HG02588 (cell line): ENCODE results near the gene MTFR2.

Experiments used
- ATAC-seq: cut with Tn5 transposase; IDR thresholded peaks from one replicate; pipeline ENCODE4 v1.9.1; 2021; ENCODE audit warnings: mild to moderate bottlenecking, moderate library complexity; ENCODE audit not compliant: unreplicated experiment

The MTFR2 gene

DNA sequence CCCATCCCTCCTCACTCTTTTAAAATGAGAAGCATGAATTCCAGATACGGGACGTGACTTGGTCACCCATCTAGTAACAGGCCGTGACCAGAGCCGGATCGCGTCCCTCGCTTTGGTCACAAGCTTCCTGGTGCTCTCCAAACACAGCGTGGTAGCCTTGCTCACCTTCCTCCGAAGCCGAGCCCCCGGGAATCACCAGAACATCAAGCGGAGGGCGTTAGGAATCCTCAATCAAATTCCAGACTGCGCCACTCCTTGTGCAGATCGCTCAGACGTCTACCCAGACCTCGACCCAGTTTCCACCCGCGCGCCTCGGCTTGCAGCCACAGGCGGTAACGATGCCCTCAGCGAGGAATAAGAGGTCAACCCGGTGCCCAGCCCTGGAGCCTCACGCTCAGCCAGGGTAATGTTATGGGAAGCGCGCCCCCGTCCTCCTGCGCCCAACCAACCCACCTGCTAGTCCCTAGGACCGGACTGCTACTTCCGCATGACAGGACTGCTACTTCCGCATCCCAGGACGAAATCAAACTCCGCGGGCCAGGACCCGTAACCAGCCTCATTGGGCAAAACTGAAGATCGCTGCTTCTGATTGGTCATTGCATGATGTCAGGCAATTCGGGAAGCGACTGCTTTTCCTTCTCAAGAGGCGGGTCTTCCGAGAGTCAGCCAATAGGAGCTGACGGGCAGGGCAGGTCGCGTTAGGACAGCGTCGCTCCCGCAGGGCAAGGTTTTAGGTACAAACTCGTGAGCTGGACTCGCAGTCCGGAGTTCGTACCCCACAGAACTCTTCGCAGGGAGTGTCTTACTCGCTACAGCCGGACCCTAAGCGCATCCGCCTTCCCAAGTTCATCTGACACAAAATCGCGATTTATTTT is at the start of gene MTFR2:
TSS of gene MTFR2 (minus strand) at position 501 of the 875 bp plus-strand sequence. CDS start 1,212 bp downstream, outside the sequence.
- peak; percentile 98 for ATAC-seq

DNA sequence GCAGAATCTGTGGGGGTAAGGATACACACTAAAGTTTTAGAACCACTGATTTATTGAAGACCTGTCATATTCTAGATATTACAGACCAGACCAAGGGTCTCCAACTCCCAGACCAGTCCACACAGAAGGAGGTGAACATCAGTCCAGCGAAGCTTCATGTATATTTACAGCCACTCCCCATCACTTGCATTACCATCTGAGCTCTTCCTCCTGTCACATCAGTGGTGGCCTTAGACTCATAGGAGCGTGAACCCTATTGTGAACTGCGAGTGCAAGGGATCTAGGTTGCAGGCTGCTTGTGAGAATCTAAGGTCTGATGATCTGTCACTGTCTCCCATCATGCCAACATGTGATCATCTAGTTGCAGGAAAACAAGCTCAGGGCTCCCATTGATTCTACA is 44.5 kb upstream of the MTFR2 start:
- no peak for ATAC-seq

DNA sequence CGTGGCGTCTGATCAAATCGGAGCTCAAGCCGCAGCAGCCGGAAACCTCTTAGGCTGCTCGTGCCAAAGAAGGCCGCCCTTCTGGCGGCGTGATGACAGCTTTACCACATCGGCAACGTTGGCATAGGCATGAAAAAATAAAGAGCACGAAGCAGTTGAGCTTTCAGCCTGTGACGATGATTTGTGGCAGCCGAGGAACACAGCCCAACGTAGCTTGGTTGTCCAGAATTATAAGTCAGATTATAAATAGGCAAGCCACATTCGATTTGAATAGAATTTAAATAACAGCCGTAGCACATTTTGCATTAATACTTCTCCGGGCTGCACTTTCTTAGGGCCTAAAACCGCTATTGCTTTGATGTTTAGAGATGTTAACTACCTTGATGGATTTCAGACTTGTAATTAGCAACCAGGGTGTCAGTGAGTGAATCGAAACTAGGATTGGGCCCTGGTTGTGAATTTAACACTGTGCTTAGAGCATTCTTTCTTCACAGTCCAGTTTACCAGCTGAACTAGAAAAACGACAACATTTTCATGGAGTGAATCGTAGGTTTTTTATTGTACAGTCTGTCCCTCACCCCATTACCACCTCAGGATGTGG is 40.4 kb upstream of the MTFR2 start:
- peak; percentile 15 for ATAC-seq

DNA sequence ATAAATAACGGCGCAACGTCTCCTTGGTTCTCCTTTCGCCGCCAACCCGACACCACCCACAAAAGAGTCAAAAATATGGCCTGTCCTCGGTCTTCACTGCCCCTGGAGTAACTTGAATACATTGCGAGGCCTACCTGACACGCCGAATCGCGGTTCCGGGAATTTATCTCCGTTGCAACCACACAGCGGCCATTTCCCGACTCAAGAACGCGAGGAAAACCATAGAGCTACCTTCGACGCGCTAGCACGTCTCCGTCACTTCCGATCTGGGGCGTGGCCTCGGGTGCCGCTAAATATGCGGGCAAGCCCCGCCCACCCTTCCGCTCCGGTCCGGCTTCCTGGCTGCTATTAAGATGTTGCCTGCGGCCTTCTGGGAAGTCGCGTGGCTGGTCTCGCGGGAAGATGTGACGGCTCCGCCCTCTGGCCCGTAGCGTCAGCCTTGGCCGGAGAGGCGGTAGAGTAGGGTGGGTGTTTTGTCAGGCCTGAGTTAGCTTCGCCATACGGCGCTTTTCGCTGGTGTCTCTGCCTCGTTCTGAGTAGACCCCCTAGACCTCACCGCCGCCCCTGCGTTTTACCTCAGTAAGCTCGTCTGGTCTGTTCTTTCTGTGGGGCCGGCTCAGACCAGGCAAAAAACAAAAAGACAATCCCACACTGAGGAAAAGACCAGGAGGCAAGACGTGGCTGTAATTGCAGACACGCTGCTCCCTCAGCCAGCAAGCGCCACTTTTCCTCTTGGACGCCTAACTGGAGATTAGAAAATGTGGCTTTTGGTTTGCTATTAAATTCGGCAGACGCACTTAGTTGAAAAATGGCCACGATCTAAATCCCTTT is 39.7 kb upstream of the MTFR2 start, which contains the start of gene BCLAF1:
TSS of gene BCLAF1 (minus strand) at position 268 of the 831 bp plus-strand sequence. CDS start 9,980 bp downstream, outside the sequence.
- peak; percentile 93 for ATAC-seq

DNA sequence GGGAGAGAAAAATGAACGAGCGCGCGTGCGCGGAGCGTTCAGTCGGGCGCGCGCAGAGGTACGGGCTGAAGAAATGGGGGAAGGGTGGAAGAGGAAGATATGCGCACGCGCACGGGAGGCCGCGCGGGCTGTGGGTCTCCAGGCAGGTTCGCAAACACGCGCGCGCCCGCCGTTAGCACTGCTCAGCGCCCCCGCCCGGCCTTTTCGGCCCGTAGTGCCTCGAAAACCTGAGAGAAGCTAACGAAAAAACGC is 39.1 kb upstream of the MTFR2 start:
- ATAC-seq, result peak; percentile 45

DNA sequence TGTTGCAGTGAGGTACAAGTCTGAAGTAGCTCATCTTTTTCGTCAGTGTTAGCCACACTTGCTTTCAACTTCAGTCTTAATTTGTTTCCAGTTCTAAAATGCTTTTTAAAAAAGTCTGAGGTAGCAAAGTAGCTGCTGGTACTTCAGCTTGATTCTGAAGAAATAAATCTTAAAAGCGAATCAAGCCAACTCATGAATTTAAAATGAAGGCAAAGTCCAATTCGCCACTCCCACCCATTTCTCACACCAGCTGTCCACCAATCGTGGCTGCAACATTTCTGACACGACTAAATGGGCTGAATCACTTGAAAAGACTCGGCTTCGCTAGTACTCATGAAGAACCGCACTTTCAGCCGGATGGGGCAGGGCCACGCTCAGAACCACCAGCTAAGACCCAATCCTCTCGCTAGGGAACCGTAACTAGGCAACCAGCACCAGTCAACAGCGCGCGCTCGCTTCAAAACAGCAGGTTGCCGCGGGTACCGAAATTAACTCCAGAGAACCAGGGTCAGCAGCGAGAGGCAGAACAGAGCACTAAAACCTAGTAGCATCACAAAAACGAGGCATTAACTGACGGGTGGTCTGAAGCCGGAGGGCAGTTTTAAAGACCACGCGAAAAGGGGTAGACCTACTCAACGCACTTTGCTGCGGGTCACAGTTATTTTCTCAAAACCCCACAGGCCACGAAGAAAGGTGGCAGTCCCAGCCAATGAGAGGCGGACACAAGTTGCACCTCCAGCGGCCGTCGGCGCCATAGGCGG is 38.6 kb upstream of the MTFR2 start:
- peak; percentile 34 for ATAC-seq

DNA sequence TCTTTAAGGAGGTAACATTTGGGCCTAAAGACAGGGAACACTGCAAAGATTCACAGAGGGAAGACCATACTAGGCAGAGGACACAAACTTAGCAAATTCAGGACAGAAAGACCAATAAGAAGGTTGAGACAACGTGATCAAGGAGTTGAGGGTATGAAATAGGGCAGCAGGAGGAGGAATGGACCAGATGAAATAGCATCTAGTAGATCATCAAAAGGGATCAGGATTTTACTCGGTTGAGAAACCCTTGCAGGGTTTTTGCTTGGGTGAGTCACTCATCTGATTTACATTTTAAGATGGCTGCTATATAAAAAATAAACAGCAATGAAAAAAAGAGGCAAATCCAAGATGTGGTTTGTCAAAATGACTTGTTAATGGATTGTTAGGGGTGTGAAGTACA is 34.8 kb upstream of the MTFR2 start:
- ATAC-seq, result no peak

DNA sequence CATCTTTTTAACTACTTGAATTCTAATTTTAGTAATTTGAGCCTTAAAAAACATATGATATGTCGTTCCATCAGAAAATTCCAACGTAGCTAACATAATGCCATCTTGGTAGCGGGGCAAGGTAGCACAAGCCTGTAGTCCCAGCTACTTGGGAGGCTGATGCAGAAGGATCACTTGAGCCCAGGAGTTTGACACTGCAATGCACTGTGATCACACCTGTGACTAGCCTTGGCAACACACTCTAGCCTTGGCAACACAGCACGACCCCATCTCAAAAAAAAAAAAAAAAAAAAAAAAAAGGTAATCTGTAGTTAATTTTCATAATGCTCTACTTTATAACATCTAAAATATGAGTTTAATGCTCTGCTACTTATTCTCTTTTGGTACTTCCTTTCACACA is 32.8 kb upstream of the MTFR2 start:
- ATAC-seq, result no peak

DNA sequence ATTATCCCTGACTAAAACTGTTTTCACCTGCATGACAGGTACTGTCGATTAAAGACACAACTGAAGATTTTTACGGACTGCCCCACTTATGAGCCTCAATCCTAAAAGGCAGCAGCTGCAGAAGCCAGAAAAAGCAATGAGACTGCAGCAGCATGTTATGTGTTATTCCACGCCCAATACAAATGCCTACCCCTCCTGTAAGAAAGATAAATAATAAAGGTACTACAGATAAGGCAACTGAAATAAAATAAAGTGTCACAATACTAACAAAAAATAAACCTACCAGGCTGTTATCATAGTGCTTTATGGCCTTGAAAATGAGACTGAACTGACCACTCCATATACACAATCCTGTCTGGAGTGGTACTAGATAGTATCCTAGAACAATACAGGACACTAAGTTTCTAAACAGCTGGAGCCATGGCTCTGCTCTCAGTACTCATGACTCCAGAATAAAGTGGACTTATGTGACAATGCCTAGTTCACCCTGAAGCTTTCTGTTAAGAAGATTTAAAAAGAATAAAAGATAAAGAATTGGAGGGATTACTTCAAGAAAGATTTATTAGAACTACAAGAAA is 30.0 kb upstream of the MTFR2 start:
- no peak for ATAC-seq

DNA sequence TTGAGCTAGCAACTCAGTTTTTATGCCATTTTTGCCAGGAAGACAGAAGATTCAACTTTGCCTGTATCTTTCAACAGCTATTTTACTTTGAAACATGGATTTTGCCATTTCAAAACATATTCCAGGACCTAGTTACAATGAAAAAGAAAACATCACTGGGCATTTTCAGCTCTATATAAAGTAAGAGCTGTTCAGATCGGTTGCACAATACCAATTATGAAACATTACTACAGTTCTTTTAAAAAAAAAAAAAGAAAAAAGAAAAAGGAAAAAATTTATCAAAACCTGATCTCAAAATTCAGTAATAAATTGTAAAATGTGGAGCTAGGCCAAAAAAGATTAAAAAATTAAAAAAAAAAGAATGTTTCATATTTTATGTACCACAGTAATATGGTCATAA is 24.0 kb upstream of the MTFR2 start:
- no peak for ATAC-seq

DNA sequence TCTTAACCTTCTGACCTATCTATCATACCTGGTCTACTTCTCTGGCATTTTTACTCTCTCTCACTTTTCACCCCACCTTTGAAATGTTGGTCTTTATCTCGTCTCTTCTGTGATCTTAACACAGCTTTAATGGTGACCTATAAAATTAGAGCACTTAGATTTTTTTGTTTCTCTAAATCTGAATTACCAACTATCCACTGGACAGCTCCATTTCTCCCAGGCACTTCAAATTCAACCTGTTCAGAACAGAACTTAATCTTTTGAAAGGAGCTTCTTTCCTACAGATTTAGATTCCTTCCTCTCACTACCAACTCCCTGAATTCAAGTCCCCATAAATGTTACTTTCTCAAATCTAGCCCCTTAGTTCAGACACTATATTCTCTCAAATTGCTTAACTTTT is 15.0 kb upstream of the MTFR2 start:
- ATAC-seq, result no peak

DNA sequence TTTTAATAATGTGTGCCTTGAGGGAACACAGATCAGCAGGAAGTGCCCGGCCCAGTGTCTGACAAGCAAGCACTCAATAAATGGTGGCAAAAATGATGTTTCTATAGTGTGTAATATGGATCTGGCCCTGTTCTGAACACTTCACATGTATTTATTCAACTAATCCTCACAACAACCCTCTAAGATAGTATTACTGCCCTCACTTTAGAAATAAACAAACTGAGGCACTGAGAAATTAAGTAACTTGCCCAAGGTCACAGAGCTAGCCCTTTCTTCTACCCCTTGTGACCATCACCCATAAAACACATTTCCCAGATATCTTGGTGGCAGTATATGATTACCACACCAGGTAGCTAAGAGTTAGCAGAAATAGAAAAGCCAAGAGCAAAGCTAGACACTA is 12.8 kb upstream of the MTFR2 start:
- no peak for ATAC-seq

DNA sequence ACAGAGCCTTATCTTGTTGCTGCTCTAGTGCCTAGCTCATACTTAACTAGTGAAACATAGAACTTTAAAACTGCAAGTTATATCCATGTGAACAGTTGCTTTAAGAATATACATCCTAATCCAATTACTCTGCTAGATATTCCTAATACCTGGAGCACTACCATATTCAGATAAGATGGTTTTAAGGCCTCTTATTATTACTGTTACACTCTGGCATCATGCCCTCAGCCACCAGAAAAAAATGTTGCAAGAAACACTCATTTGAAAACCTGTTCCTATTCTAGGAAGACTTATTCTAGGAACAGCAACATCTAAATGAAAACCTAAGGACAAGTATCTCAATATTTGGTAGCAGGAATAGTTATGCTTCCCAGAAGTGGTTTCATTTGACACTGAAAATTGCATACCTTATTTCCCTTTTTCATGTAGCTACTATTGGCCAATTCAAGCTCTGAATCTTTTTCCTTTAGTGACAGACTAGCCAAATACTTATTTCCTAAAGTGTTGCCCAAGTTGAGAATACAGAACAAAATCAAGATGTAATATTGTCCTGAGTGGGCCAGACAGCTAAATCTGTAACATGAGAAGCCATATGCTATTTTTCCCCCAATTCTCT is 4.8 kb upstream of the MTFR2 start:
- no peak for ATAC-seq

DNA sequence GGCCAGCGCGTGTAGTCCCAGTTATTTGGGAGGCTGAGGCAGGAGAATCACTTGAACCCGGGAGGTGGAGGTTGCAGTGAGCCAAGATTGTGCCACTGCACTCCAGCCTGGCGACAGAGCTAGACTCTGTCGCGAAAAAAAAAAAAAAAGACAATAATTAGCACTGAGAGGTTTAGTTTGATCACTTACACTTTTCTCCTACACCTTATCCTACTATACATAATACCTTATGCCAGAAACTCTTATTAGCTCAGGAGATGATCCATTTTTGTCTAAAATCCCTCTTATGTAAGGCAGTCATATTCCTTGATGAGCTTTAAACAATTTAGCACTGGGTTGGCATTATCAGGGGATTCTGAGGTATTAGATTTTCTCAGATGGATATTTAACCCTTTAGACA is 3.6 kb upstream of the MTFR2 start:
- no peak for ATAC-seq

DNA sequence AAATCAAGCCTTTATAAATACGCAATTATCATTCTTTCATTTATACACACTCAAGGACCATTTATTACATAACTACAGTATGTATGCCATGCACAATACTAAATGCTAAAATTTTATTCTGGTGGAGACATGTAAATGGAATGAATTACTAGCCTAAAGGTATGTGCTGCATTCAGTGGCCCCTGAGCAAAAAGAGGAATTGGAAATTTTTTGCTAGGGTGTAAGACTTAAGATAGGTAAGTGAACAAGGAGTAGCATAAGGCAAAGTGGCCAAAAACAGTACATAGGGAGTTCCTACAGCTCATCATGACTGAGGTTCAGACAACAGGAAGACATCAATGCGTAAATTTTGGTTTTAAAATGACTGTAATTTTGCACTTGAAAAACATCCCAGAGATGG is 2.3 kb upstream of the MTFR2 start:
- ATAC-seq, result no peak

DNA sequence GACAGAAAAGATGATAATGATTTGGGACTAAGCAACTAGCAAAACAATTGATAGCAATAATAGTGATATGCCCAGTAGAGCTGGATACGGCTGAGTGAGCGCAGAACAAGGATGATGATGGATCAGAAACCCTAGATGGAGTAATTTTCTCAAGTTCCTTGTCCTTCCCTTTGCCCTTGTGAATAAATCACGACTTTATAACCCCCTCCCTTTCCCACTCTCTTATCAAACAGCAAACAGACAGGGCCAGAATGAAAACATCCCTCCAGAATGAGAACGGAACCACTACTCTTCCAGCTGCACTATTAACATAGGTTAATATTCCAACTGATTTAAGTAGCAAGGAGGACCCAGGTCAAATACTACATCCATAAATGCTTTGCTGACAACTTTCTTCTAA is 1.3 kb upstream of the MTFR2 start:
- ATAC-seq, result no peak

DNA sequence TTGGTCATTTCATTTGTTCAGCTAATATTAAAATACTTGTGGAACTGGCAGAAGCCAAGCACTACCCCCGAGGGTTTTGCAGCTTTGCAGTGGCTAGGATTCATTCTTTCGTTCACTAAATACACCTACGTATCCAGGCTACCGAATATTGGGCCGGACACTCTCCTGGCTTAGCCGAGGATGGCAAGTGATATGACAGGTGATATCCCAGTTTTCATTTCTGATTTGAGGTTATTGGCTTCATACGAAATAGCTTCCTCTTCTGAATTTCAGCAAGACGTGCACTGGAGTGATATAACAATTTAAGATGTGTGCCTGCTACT is 536 bp upstream of the MTFR2 start:
- peak; percentile 7 for ATAC-seq

DNA sequence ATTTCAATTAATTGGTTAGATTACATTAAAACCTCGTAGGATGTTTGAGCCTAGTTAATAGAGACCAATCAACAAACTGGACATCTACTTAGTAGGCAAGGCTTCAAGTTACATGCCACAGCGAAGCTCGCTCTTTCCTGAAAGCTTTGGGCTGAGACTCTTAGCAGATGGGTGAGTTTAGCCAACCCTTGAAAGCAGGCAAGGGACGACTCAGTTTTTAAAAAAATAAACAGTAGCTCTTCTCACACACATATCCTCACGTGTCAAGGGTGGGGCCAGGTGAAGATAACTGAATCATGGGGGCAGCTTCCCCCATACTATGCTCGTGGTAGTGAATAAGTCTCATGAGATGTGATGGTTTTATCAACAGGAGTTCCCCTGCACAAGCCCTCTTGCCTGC is 775 bp downstream of the MTFR2 start:
- ATAC-seq, result no peak

DNA sequence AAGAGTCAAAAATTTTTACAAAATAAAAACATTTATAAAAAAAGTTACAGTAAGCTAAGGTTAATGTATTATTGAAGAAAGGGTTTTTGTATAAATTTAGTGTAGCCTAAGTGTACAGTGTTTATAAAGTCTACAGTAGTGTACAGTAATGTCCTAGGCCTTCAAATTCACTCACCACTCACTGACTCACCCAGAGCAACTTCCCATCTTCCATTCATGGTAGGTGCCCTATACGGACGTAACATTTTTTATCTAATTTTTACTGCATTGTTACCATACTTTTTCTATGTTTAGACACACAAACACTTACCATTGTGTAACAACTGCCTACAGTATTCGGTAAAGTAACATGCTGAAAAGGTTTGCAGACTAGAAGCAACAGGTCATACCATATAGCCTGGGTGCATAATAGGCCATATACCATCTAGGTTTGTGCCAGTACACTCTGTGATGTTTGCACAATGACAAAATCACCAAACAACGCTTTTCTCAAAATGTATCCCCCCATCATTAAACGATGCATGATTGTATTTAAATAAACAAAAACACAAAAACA is 6.0 kb downstream of the MTFR2 start:
- no peak for ATAC-seq
